Urothelium cell line (cell line): ENCODE results near the gene RPGRIP1.
"Not testable (repeated sequence)": the region's sequence is repeated elsewhere in the genome, so short reads cannot be mapped to it uniquely, and the experiment has no call there.

Source experiments
- DNase-seq: peaks from one replicate; pipeline ENCODE4 v3.0.0; 2011; ENCODE audit warnings: low spot score, mixed read lengths
- FAIRE-seq: peaks from 2 replicates; lab custom pipeline; 2011; peaks lifted over from hg19 to GRCh38; lab: Jason Lieb, UNC

Gene RPGRIP1

GRCh38 chr14:21299562-21300130 is 19.8 kb downstream of the RPGRIP1 start:
- FAIRE-seq (no peak), DNase-seq (no peak)

- FAIRE-seq (no peak), DNase-seq (no peak)
Observed at GRCh38 chr14:21300892-21301291, 21.0 kb downstream of the RPGRIP1 start.

- no peak for FAIRE-seq
- no peak for DNase-seq
Observed at GRCh38 chr14:21302013-21302835, 22.3 kb downstream of the RPGRIP1 start.

DNA sequence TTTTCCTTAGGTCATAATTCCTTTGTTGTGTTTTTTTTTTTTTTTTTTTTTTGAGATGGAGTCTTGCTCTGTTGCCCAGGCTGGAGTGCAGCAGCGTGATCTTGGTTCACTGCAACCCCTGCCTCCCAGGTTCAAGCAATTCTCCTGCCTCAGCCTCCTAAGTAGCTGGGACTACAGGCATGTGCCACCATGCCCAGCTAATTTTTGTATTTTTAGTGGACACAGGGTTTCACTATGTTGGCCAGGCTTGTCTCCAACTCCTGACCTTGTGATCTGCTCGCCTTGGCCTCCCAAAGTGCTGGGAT is 22.9 kb downstream of the RPGRIP1 start:
- not testable (repeated sequence) for FAIRE-seq, DNase-seq

DNA sequence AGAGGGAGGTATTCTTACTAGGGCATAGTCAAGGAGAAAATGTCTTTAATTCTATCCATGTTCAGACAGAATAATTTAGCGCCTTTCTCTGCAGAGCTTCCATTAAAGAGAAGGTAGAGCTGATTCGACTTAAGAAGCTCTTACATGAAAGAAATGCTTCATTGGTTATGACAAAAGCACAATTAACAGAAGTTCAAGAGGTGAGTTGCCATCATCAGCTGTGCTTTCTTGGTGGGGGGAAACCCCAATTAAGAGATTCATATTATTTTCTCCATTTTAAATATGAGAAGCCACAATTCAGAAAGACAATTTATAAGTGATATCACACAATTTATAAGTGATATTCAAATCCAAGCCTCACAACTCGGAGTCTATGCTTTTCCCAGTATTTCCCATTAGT is 27.8 kb downstream of the RPGRIP1 start:
- no peak for DNase-seq
- FAIRE-seq: no peak

DNA sequence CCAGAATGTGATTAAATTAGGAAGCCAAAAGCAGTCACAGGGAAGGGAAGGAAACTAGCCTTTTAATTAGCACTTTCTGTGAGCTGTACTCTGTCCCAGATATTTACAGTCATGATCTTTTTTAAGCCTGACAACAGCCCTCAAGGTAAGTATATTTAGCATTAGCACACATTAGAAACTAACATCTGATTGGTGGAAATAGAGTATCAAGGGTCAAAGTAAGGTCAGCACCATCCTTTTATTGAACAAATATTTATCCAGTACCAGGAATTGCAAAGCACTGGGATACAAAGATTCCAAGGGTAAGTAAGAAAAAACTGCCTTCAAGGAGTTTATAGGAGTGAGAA is 28.2 kb downstream of the RPGRIP1 start:
- no peak for FAIRE-seq
- DNase-seq: no peak

GRCh38 chr14:21308479-21309237 is 28.8 kb downstream of the RPGRIP1 start:
- no peak for FAIRE-seq
- no peak for DNase-seq

GRCh38 chr14:21309238-21309636 is 29.4 kb downstream of the RPGRIP1 start:
- FAIRE-seq (no peak), DNase-seq (no peak)

- DNase-seq (no peak), FAIRE-seq (no peak)
Observed at GRCh38 chr14:21309956-21310355, 30.1 kb downstream of the RPGRIP1 start.

GRCh38 chr14:21311614-21312013 is 31.7 kb downstream of the RPGRIP1 start:
- DNase-seq (no peak), FAIRE-seq (no peak)

DNA sequence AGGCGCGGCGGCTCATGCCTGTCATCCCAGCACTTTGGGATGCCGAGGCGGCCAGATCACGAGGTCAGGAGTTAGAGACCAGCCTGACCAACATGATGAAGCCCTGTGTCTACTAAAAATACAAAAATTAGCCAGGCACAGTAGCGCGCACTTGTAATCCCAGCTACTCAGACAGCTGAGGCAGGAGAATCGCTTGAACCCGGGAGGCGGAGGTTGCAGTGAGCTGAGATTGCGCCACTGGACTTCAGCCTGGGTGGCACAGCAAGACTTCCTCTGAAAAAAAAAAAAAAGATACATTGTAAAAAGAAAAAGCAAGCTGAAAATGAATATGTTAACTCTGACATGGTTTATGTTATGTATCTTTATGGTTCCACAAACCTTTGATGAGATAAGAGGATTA is 33.6 kb downstream of the RPGRIP1 start:
- DNase-seq (no peak), FAIRE-seq (no peak)

DNA sequence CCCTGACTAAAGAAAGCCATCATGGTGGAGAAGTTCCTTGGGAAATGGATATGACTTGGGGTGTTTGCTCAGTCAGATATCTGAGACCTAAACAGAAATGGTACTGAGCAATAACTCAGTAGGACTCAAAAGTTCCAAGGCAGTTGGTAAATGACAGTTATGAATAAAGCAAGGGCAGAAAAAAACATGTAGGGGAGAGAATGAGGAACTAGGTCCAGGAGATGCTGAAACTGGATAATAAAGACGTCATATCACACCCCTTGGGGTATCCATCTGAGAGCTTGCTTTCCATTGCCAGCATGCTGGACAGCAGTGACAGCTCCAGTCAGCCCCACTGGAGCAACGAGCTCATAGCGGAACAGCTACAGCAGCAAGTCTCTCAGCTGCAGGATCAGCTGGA is 37.5 kb downstream of the RPGRIP1 start:
- FAIRE-seq (no peak), DNase-seq (no peak)

- DNase-seq: no peak
Observed at GRCh38 chr14:21320913-21321312, 41.0 kb downstream of the RPGRIP1 start.

DNA sequence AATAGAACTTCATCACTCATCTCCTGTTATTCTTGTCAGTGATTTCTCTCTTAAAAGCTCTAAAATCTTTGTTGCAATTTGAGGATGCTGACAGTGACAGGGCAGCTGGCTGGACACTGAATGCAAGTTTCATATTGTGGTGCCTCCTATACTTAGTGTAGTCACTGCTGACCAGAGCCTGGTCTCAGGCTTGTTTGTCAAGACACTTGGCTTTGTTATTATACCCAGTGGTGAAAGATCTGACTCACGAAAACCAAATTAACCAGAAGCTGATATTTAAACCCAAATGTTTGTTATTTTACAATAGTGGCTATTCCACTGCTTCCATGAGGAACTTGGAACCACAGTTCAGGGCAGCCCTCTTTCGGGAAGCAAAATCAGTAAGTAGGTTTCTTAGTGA is 42.8 kb downstream of the RPGRIP1 start:
- no peak for DNase-seq
- FAIRE-seq: no peak

More at GRCh38 chr14:21320913-21321312, 41.0 kb downstream of the RPGRIP1 start:
- no peak for FAIRE-seq

DNA sequence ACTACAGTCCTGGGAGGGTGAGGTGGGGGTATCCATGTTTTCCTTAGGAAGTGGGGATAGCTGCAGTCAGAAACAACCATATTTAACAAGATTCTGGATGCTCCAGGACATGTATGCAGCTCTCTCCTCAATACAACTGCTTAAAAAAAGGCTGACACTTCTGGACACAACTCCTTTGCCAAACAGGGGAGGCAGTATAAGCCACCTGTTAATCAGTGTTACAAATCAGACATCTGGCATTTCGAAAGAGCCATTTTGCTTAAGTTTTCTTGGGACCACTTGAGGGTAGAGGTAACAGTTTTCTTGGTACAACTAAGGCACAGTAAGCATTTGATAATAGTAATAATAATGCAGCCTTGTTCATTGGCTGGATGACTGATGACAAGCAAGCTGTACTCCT is 47.1 kb downstream of the RPGRIP1 start:
- DNase-seq (no peak), FAIRE-seq (no peak)
